IPS-15b (cell line): ENCODE measurements around the gene CRYBG1.

Experiments
- H3K27me3 ChIP-seq: one replicate; pipeline ENCODE4 v1.6.1; 2013; ENCODE audit warnings: low read length; ENCODE audit not compliant: control insufficient read depth, insufficient read depth
- H3K36me3 ChIP-seq: one replicate; pipeline ENCODE4 v1.6.1; 2013; ENCODE audit warnings: low read length; ENCODE audit not compliant: control insufficient read depth, insufficient read depth
- H3K4me1 ChIP-seq: one replicate; pipeline ENCODE4 v1.6.1; 2013; ENCODE audit warnings: mild to moderate bottlenecking, low read length; ENCODE audit not compliant: control insufficient read depth, insufficient read depth
- H3K4me3 ChIP-seq: one replicate; pipeline ENCODE4 v1.5.1; 2013; ENCODE audit warnings: low read depth, low read length
- H3K9ac ChIP-seq: one replicate; pipeline ENCODE4 v1.6.1; 2013; ENCODE audit warnings: low read depth, mild to moderate bottlenecking, low read length
- H3K9me3 ChIP-seq: one replicate; pipeline ENCODE4 v1.6.1; 2013; ENCODE audit warnings: mild to moderate bottlenecking, low read length; ENCODE audit not compliant: control insufficient read depth, insufficient read depth

CRYBG1 gene

DNA sequence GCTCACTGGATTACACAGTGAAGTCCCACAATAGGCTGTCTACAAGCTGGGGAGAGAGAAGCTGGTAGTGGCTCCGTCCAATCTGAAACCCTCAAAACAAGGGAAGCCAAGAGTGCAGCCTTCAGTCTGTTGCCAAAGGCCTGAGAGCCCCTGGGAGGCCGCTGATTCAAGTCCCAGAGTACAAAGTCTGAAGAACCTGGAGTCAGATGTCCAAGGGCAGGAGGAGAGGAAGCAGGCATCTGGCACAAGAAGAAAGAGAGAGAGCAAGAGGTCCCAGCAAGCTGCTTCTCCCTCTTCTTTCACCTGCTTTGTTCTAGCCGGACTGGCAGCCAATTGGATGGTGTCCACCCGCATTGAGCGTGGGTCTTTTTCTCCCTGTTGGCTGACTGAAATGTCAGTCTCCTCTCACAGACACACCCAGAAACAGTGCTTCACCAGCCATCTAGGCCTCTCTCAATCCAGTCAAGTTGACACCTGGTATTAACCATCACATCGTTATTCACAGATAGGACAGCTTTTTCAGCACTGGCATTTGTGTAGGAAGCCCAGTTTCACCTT is 51.2 kb downstream of the CRYBG1 start:
- no peaks in the 10 kb centered on the region for H3K36me3 ChIP-seq
- H3K27me3 ChIP-seq, result no peaks in the 10 kb centered on the region
- no peaks in the 10 kb centered on the region for H3K9me3 ChIP-seq
- no peak overlapping the region for H3K9ac ChIP-seq
- no peaks in the 10 kb centered on the region for H3K4me1 ChIP-seq
- no peak overlapping the region for H3K4me3 ChIP-seq

DNA sequence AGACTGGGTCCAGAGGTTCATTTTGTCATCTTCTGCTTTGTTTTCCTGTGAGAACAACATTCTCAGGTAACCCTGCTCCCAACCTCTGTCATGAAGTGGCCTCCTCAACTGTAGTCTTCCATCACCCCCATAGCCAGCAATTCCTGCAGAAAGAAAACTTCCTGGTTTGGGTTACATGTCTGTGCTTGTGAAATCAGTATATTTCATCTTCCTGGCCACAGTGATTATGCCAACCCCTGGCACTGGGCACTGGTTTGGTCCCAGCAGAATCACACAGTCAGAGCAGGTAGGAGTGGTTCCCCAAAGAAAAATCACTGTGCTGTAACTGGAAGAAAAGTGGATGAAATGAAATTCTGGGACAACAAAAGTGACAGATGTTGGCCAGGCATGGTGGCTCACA is 52.5 kb downstream of the CRYBG1 start:
- no peaks in the 10 kb centered on the region for H3K4me1 ChIP-seq
- H3K36me3 ChIP-seq, result no peaks in the 10 kb centered on the region
- no peaks in the 10 kb centered on the region for H3K9me3 ChIP-seq
- H3K9ac ChIP-seq, result no peak overlapping the region
- H3K27me3 ChIP-seq, result no peaks in the 10 kb centered on the region
- H3K4me3 ChIP-seq, result no peak overlapping the region

DNA sequence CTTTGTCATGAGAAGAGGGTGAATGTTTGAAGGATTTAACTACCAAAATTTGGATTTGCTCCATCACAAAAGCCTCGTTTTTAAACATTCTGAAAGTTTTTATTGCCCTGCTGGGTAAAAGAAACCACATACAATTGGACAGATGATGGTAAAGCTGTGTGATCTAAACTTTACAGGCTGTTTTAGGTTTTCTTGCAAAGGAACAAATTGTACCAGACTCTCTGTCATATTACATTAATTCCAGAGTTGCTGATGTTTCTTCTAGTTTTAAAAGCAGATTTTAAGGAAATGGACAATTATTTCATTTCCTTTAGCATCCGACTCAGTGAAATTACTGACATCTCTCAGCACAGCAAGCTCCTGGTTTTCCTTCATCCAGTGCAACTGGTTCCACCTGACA is 53.2 kb downstream of the CRYBG1 start:
- Histone ChIP-seq H3K4me1 (no peaks in the 10 kb centered on the region), H3K9ac (no peak overlapping the region), H3K27me3 (no peaks in the 10 kb centered on the region), H3K36me3 (no peaks in the 10 kb centered on the region), H3K4me3 (no peak overlapping the region), H3K9me3 (no peaks in the 10 kb centered on the region)

DNA sequence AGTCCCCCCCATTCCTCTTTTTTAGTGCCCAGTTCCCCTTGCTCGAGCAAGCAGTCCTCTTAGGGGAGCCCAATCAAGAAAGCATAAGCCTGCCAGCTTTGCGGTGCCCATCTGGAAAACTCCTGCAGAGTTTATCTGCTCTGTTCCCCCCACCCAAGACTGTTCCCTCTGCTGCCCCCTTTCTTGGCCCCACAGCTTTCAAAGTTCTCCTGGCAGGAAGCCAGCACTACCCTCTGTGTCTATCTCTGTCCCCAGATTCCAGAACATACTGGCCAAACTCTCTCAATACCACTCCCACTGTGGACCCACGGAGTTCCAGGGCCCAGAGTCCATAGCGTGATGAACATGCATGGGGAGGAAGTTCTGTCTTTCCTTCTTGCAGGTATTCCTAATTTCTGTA is 55.4 kb downstream of the CRYBG1 start:
- Histone ChIP-seq H3K9me3 (no peaks in the 10 kb centered on the region), H3K27me3 (no peaks in the 10 kb centered on the region), H3K9ac (no peak overlapping the region), H3K4me3 (no peak overlapping the region), H3K4me1 (peaks cover 3% of the 10 kb centered on the region), H3K36me3 (no peaks in the 10 kb centered on the region)

DNA sequence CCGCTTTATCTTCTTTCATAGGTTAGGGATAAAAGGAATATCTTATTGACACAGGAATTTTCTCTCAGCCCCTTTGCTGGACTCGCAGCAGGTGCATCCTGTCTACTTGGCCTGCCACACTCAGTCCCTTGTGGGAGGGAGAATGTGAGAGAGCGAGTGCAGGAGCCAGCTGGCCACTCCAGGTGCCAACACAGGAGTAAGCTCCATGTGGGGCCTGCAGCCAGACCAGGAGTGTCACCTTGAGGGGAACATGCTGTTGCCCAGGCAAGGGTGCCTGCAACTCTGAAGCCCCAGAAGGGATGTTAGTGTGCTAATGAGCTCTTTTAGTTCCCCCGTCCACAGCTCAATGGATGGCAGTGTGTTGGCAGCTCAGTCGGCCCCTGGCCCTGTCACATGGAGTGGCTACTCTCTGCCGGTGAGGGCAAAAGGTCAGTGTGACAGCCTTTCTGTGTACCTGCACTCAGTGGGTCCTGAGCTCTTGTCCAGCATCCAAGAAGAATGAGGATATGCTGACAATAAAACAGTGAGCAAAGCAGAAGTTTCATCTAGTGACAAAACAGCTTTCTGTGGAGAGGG is 57.1 kb downstream of the CRYBG1 start:
- Histone ChIP-seq H3K9me3 (no peaks in the 10 kb centered on the region), H3K9ac (no peak overlapping the region), H3K4me1 (peaks cover 5% of the 10 kb centered on the region), H3K27me3 (no peaks in the 10 kb centered on the region), H3K36me3 (no peaks in the 10 kb centered on the region), H3K4me3 (no peak overlapping the region)

DNA sequence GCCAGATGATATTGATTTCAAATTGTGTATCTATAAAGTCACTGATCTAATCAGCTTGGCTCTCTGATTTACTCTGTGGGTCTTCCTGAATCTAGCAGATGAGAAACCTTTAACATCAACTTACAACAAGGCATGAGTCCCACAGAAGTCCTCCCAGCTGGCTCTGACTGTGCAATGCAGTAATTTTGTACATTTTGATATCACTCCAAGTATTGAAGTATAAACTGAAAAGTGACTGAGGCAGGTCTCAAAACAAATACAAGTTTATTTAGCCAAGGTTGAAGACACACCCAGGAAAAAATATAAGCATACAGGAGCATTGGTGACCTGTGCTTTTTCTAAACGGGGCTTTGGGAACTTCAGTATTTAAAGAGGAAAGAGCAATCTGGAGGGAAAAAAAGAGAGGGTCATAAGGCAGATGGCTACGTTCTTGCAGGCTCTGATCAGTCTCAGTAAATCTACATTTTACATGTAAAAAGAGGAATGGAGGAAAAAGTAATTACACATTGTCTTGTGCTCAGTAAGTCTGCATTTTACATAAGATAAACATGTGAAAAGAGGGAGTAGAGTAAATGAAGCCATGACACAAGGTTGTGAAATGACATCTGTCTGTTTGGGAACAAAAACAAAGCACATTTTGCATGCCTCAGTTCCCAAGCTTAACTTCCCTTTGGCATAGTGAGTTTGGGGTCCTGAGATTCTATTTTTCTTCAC is 59.5 kb downstream of the CRYBG1 start:
- Histone ChIP-seq H3K9me3 (no peaks in the 10 kb centered on the region), H3K4me3 (no peak overlapping the region), H3K9ac (no peak overlapping the region), H3K27me3 (no peaks in the 10 kb centered on the region), H3K36me3 (no peaks in the 10 kb centered on the region), H3K4me1 (peaks cover 5% of the 10 kb centered on the region)

DNA sequence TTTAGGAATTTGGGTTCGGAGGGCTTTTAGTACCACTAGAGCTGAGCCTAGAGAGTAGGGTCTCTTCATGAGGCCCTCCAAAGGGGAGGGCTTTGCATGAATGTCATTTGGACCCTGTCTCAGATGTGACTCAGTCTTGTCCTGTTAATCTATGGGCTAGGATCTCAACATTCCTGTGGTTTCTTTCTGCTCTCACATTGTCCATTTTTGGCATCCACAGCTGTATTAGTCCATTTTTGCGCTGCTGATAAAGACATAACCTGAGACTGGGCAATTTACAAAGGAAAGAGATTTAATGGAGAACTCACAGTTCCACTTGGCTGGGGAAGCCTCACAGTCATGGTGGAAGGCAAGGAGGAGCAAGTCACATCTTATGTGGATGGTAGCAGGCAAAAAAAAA is 61.0 kb downstream of the CRYBG1 start:
- Histone ChIP-seq H3K4me1 (peaks cover 5% of the 10 kb centered on the region), H3K36me3 (no peaks in the 10 kb centered on the region), H3K4me3 (no peak overlapping the region), H3K9ac (no peak overlapping the region), H3K27me3 (no peaks in the 10 kb centered on the region), H3K9me3 (no peaks in the 10 kb centered on the region)

DNA sequence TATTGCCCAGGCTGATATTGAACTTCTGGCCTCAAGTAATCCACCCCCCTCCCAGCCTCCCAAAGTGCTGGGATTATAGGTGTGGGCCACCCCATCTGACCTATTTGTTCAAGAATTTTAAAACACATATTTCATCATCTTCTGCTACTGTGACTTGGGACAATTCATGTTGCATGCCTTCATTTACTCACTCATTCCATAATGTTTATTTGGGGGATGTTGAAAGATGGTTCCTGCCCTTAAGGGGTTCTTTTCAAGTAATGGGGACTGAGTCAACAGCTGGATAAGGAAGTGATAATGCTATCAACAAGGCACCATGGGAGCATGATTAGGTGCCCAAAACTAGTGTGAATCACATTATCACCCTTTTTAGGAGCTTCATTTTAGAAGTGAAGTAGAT is 62.0 kb downstream of the CRYBG1 start:
- Histone ChIP-seq H3K27me3 (no peaks in the 10 kb centered on the region), H3K4me1 (peaks cover 5% of the 10 kb centered on the region), H3K4me3 (no peak overlapping the region), H3K36me3 (no peaks in the 10 kb centered on the region), H3K9me3 (no peaks in the 10 kb centered on the region), H3K9ac (no peak overlapping the region)

DNA sequence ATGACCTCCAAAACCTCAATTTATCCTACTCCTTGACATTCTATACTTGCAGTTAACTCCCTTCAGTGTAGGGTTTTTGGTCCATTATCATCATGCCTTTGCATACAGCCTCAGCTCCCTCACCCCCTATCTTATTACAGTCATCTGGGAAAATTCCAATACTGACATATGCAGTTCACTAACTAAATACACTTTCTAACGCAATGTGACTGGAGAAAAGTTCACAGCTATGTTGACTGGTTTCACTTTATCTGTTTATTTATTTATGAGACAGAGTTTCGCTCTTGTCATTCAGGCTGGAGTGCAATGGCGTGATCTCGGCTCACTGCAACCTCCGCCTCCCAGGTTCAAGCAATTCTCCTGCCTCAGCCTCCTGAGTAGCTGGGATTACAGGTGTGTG is 64.9 kb downstream of the CRYBG1 start:
- H3K36me3 ChIP-seq, result no peaks in the 10 kb centered on the region
- H3K9ac ChIP-seq, result no peak overlapping the region
- peaks cover 3% of the 10 kb centered on the region for H3K4me1 ChIP-seq
- no peaks in the 10 kb centered on the region for H3K27me3 ChIP-seq
- H3K4me3 ChIP-seq, result no peak overlapping the region
- no peaks in the 10 kb centered on the region for H3K9me3 ChIP-seq

DNA sequence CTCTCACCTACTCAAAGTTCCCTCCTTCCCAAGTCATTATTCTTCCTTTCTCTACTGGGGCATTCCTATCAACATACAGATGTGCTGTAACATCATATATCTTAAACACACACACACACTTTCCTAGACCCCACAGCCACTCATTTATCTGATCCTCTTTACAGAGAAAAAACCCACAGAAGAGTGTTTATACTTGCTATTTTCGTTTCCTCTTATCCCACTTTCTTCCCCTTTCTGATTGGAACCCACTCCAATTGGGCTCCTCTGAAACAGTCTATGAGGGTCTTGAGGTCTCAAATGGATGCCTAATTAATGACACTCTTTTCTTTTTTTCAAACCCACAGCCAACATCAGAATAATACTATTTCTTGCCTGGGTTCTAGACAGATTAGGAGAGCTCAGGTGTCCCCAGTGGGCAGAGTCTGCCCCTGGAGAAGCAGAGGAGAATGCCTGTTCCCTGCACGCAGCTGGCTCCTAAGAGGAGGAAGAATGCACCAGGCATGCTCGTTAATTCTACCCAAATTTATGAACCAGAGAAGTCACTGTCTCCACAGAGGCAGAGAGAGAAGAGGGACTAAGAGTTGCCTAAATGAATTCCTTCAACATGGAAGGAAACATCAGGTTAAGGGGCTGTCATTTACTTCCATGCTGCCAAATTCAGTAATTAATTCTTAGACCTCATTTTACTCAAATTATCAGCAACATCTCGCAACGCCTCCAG is 65.9 kb downstream of the CRYBG1 start:
- Histone ChIP-seq H3K4me3 (no peak overlapping the region), H3K4me1 (no peaks in the 10 kb centered on the region), H3K27me3 (no peaks in the 10 kb centered on the region), H3K9ac (no peak overlapping the region), H3K9me3 (no peaks in the 10 kb centered on the region), H3K36me3 (no peaks in the 10 kb centered on the region)

DNA sequence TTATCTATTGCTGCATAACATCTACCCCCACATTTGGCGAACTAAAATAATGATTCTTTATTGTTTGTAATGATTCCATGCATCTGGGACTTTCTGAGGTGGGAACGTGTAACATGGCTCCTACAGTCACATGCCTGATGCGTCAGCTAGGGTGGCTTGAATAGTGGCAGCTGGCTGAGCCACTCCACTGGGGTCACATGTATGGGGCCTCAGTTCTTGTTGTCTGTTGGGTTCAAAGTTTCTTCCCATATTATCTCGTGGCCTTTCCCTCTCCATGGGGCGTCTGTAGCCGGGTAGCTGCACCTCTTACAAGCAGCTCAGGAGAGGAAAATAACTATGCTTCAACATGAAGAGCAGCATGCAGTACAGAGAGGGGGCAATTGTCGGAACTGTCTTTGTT is 69.9 kb downstream of the CRYBG1 start:
- Histone ChIP-seq H3K9ac (no peak overlapping the region), H3K9me3 (no peaks in the 10 kb centered on the region), H3K4me3 (no peak overlapping the region), H3K4me1 (no peaks in the 10 kb centered on the region), H3K27me3 (no peaks in the 10 kb centered on the region), H3K36me3 (no peaks in the 10 kb centered on the region)

DNA sequence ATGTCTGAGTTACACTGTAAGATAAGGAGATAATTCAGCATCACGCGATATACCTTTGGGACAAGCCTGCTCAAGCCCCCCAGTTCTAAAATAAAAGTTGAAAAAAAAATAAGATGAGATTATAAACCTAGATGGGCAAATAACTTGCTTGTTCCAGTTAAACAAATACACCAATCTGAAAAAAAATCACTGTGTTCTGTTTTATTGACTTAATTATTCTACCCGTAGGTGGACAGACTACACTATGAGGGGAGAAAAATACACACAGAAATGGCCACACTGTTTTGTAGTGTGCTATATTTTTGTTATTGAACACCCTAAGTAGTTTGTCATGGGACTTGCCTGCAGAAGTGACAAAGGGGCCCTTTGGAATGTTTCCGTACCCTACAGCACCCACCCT is 70.9 kb downstream of the CRYBG1 start:
- H3K27me3 ChIP-seq, result no peaks in the 10 kb centered on the region
- no peak overlapping the region for H3K9ac ChIP-seq
- no peaks in the 10 kb centered on the region for H3K36me3 ChIP-seq
- no peak overlapping the region for H3K4me3 ChIP-seq
- H3K9me3 ChIP-seq, result no peaks in the 10 kb centered on the region
- H3K4me1 ChIP-seq, result no peaks in the 10 kb centered on the region
